Kidney (tissue), 14 donors: ENCODE measurements around the gene MPL. TPM values are rescaled to one million over a fixed set of nuclear protein-coding genes. Genes with fewer than 3 reads are reported as not detected.
"Not testable (repeated sequence)": the region's sequence is repeated elsewhere in the genome, so short reads cannot be mapped to it uniquely, and the experiment has no call there.

Experiments
- DNase-seq, 5 donors: peaks; one replicate each; pipeline ENCODE4 v3.0.0-alpha.2; 2013 to 2020
- FAIRE-seq: peaks from 2 replicates; lab custom pipeline; 2012; peaks lifted over from hg19 to GRCh38; lab: Jason Lieb, UNC
- H3K27ac ChIP-seq, 2 donors: one replicate each; pipeline ENCODE4 v1.7.0; 2013; ENCODE audit warnings: low read depth in 2 of 2, low read length in 2 of 2, inconsistent platforms in 1 of 2
- H3K27me3 ChIP-seq: one replicate; pipeline ENCODE4 v1.7.1; 2013; ENCODE audit warnings: low read length, inconsistent platforms; ENCODE audit not compliant: control insufficient read depth, insufficient read depth
- H3K36me3 ChIP-seq, 3 donors: one replicate each; pipeline versions ENCODE4 v1.7.0 to v1.7.1; 2013; ENCODE audit warnings: low read length in 3 of 3, control low read depth in 1 of 3, inconsistent platforms in 1 of 3; ENCODE audit not compliant: insufficient read depth in 3 of 3, control insufficient read depth in 2 of 3
- H3K4me1 ChIP-seq, 3 donors: one replicate each; pipeline versions ENCODE4 v1.7.0 to v1.7.1; 2013; ENCODE audit warnings: low read length in 3 of 3, inconsistent platforms in 1 of 3, low read depth in 1 of 3; ENCODE audit not compliant: control insufficient read depth in 2 of 3, insufficient read depth in 2 of 3
- H3K4me3 ChIP-seq, 3 donors: one replicate each; pipeline versions ENCODE4 v1.7.0 to v1.8.1; 2013; ENCODE audit warnings: low read length in 3 of 3, control low read depth in 1 of 3, inconsistent platforms in 1 of 3
- H3K9ac ChIP-seq, 3 donors: one replicate each; pipeline versions ENCODE4 v1.7.0 to v1.7.1; 2013; ENCODE audit warnings: low read length in 3 of 3, control low read depth in 1 of 3, inconsistent platforms in 1 of 3
- H3K9me3 ChIP-seq, 3 donors: one replicate each; pipeline versions ENCODE4 v1.7.0 to v1.7.1; 2013; ENCODE audit warnings: low read length in 3 of 3, control low read depth in 1 of 3, inconsistent platforms in 1 of 3; ENCODE audit not compliant: control insufficient read depth in 2 of 3, insufficient read depth in 1 of 3
- CTCF ChIP-seq: IDR thresholded peaks from 3 replicates; pipeline ENCODE4 v1.5.1; 2012; ENCODE audit warnings: mild to moderate bottlenecking, moderate library complexity, borderline replicate concordance; ENCODE audit not compliant: insufficient read depth; ENCODE audit errors: extremely low read depth
- intact Hi-C: fragments of 100-400 bp; cut with DNase I; formaldehyde crosslinking; loops from one replicate; pipeline ENCODE4 v1.11.1; 2022
- polyA plus RNA-seq: library from polyadenylated mRNA; stranded (reverse); fragments of 350-450 nt; fragmentation: Illumina TruSeq; extraction: RNeasy Lipid Tissue Mini Kit (QIAGEN cat#74804); gene quantifications from one replicate; pipeline ENCODE4 v1.2.3, GENCODE V29; 2014; ENCODE audit warnings: low read depth, low replicate concordance; ENCODE audit not compliant: insufficient read depth
- total RNA-seq: library from RNA; stranded (reverse); fragmentation: NEBNext Ultra II Directional; extraction: Animal tissue kit (Norgen Biotek cat#: 25700); gene quantifications from one replicate; pipeline ENCODE4 v1.2.1, GENCODE V29; 2021
- donor health status: control.
- donor health status: control.
- donor health status: control.
- donor health status: control.
- donor health status: control.
- donor health status: DM: yes; HTN: yes; CAD: no.
- donor health status: Normal renal cell carcinoma (clear cell type).

The MPL gene
- total and polyA plus RNA-seq, 2 donors from 2014 or later, result 0.25 TPM; not detected in 1

DNA sequence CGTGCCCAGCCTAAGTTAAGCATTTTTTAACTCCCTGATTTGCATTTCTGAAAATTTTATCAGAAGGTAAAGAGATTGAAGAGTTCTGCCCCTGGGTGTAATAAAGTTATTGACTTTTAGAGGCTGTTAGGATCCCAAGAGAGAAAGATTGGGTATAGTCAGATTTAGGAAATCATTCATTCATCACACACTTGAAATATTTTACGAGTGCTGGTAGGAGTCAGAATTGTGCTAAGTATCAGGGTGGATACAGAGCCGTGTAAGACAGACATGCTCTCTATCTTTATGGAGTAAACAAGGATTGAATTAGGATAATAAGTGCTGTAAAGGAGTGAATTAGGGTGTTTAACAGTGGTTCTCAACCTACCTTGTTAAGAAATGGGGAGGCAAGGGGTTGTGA is 55.1 kb downstream of the MPL start:
- Histone ChIP-seq H3K9ac (no peak overlapping the region), H3K36me3 (no peaks in the 10 kb centered on the region), H3K27me3 (no peaks in the 10 kb centered on the region), H3K27ac (no peak overlapping the region), H3K4me3 (no peak overlapping the region), H3K4me1 (peaks cover 0 to 15% (median 13%) of the 10 kb centered on the region in 3 donors), H3K9me3 (no peaks in the 10 kb centered on the region)
- no peak for DNase-seq
- intact Hi-C loops, result no loop called here
- no peak for FAIRE-seq
- TF ChIP-seq CTCF, result no peak

DNA sequence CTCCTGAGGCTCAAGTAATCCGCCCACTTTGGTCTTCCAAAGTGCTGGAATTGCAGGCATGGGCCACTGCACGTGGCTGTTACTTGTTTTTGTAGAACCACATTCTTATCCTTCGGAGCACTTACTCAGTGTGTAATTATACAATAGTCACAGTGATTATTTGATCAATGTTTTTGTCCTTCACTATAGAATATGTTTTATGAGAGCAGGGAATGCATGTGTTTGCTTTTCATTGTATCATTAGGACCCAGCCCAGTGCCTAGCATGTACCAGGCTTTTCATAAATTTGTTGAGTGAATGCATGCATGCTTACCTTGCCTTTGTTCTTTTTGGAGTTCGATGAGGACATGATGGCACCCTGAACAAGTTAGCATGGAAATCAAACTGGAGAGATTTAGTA is 57.9 kb downstream of the MPL start:
- no peaks in the 10 kb centered on the region for H3K9me3 ChIP-seq
- no peak for FAIRE-seq
- intact Hi-C loops, result no loop called here

DNA sequence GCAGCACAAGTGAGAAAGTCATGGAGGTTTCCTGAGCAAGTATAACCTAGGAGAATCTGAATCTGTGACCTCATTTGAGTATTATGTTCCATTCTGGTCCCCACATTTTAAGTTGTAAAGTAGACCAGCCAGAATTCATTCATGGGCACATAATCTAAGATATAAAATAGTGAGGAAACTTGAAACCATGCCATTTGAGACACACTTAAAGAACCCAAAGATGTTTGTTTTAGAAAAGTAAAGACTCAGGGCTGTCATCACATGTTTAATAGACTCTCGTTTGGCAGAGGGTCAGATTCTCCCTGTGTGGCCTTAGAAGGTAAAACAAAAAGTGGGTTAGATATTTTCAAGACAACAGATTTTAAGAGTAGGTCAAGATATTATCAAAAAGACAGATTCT is 58.4 kb downstream of the MPL start:
- H3K27me3 ChIP-seq, result no peaks in the 10 kb centered on the region
- no peaks in the 10 kb centered on the region for H3K9me3 ChIP-seq
- DNase-seq (no peak), FAIRE-seq (no peak)
- H3K36me3 ChIP-seq, result no peaks in the 10 kb centered on the region
- no peak overlapping the region for H3K27ac ChIP-seq
- TF ChIP-seq CTCF, result no peak
- no peak overlapping the region for H3K4me3 ChIP-seq
- no peaks in the 10 kb centered on the region for H3K4me1 ChIP-seq
- no peak overlapping the region for H3K9ac ChIP-seq
- intact Hi-C loops, result no loop called here

More for the DNA sequence above, 57.9 kb downstream of the MPL start:
- Histone ChIP-seq H3K27ac (no peak overlapping the region), H3K36me3 (no peaks in the 10 kb centered on the region), H3K4me3 (no peak overlapping the region), H3K9ac (no peak overlapping the region), H3K27me3 (no peaks in the 10 kb centered on the region), H3K4me1 (peaks cover 0 to 4% (median 3%) of the 10 kb centered on the region in 3 donors)
- no peak for DNase-seq
- TF ChIP-seq CTCF, result no peak

- intact Hi-C loops, result no loop called here
- Histone ChIP-seq H3K27ac (no peak overlapping the region), H3K36me3 (peaks cover 0 to 7% (median 0%) of the 10 kb centered on the region in 3 donors), H3K4me1 (no peaks in the 10 kb centered on the region), H3K9ac (no peak overlapping the region), H3K27me3 (no peaks in the 10 kb centered on the region), H3K9me3 (no peaks in the 10 kb centered on the region), H3K4me3 (no peak overlapping the region)
- no peak for FAIRE-seq
- no peak for TF ChIP-seq CTCF
- DNase-seq, result no peak
Measured at GRCh38 chr1:43398227-43398626, 60.6 kb downstream of the MPL start.

- H3K4me3 ChIP-seq, DNase-seq, H3K27ac ChIP-seq, H3K9ac ChIP-seq, intact Hi-C loops, H3K9me3 ChIP-seq, H3K4me1 ChIP-seq, H3K27me3 ChIP-seq, FAIRE-seq: not testable (repeated sequence)
- H3K36me3 ChIP-seq, result peaks cover 0 to 26% (median 16%) of the 10 kb centered on the region in 3 donors
Measured at GRCh38 chr1:43400441-43400840, 62.8 kb downstream of the MPL start.
